H1 (cell line): ENCODE measurements around the gene FAM186B. TPM values are rescaled to one million over a fixed set of nuclear protein-coding genes. Genes with fewer than 3 reads are reported as not detected.

Experiments
- ASH2L ChIP-seq: fragments of 200-600, 300-600 bp; sonication (generic); IDR thresholded peaks from one replicate; pipeline ENCODE4 v1.7.1; 2017; ENCODE audit warnings: low read length
- CBX5 ChIP-seq: fragments of 300-800, 300-1000 bp; sonication (generic); IDR thresholded peaks from 2 replicates; pipeline ENCODE4 v1.7.1; 2016; ENCODE audit warnings: antibody characterized with exemption, low read length, low read depth
- CEBPB ChIP-seq: IDR thresholded peaks from 2 replicates; pipeline ENCODE4 v1.6.1; 2012; ENCODE audit warnings: low read depth, low read length
- E2F6 ChIP-seq: IDR thresholded peaks from 2 replicates; pipeline ENCODE4 v1.6.1; 2012; ENCODE audit warnings: inconsistent platforms
- EZH2 ChIP-seq: fragments of 200-600 bp; sonication (generic); IDR thresholded peaks from 2 replicates; pipeline ENCODE4 v1.7.1; 2012; ENCODE audit warnings: low read depth, mild to moderate bottlenecking, moderate library complexity, low read length, inconsistent platforms; ENCODE audit not compliant: severe bottlenecking
- KDM5A ChIP-seq: fragments of 200-600 bp; IDR thresholded peaks from 2 replicates; pipeline ENCODE4 v1.7.1; 2012; ENCODE audit warnings: mild to moderate bottlenecking, low read length, inconsistent platforms, mixed read lengths
- PHF8 ChIP-seq: fragments of 200-600 bp; sonication (generic); conservative IDR thresholded peaks from 2 replicates; pipeline ENCODE4 v1.7.1; 2012; ENCODE audit warnings: low read depth, mild to moderate bottlenecking, inconsistent platforms, low read length, moderate library complexity
- RBBP5 ChIP-seq: IDR thresholded peaks from 2 replicates; pipeline ENCODE4 v1.7.1; 2012; ENCODE audit warnings: low read depth, mild to moderate bottlenecking, inconsistent platforms, low read length, moderate library complexity, borderline replicate concordance
- SRF ChIP-seq: IDR thresholded peaks from 2 replicates; pipeline ENCODE4 v1.6.1; 2011; ENCODE audit warnings: mild to moderate bottlenecking, low read depth, low read length, moderate library complexity
- TBP ChIP-seq: IDR thresholded peaks from 2 replicates; pipeline ENCODE4 v1.6.1; 2011; ENCODE audit warnings: low read depth, low read length, improper control_type of control experiment
- polyA plus RNA-seq, 7 experiments: library from polyadenylated mRNA; depleted of rRNA in 3 of 7; stranded (reverse) in 5 of 7; unstranded in 2 of 7; fragments of >200 nt in 5 of 7; fragments of 200-250 nt in 2 of 7; gene quantifications; 1 replicate in 5 of 7; 2 replicates in 1 of 7; 4 replicates in 1 of 7; pipeline versions ENCODE4 v1.2.1 to v1.2.3, GENCODE V29; 2011 to 2013; ENCODE audit warnings: missing spikeins in 2 of 7, mixed read lengths in 2 of 7
- total RNA-seq: library from RNA; stranded (reverse); fragmentation: NEBNext Ultra II Directional; extraction: Animal tissue kit (Norgen Biotek cat#: 25700); gene quantifications from 2 replicates; pipeline ENCODE4 v1.2.1, GENCODE V29; 2021

Gene FAM186B
- total and polyA plus RNA-seq, 2 of the 8 experiments (the other 6 are each of a cell fraction or from before 2014, with no cell fraction given): 0.12 to 0.73 TPM

GRCh38 chr12:49565406-49566265, 39.8 kb downstream of the FAM186B start (continued):
- no peak for TF ChIP-seq E2F6
- no peak for TF ChIP-seq EZH2
- no peak for TF ChIP-seq ASH2L
- no peak for TF ChIP-seq SRF
- TF ChIP-seq TBP: no peak
- TF ChIP-seq CEBPB: no peak
- no peak for TF ChIP-seq RBBP5
- no peak for TF ChIP-seq CBX5
- TF ChIP-seq KDM5A: no peak
- TF ChIP-seq PHF8: no peak
